D721Med (cell line): ENCODE measurements around the gene REEP3.

Source experiments
- DNase-seq: peaks from one replicate; pipeline ENCODE4 v3.0.0; 2011; ENCODE audit warnings: low spot score; ENCODE audit not compliant: insufficient read length
- FAIRE-seq: peaks from 2 replicates; lab custom pipeline; 2011; peaks lifted over from hg19 to GRCh38; lab: Jason Lieb, UNC
- CTCF ChIP-seq: IDR thresholded peaks from 2 replicates; pipeline ENCODE4 v1.5.1; 2012; ENCODE audit warnings: mild to moderate bottlenecking, control low read depth; ENCODE audit not compliant: insufficient read depth; ENCODE audit errors: missing control alignments

Gene REEP3

GRCh38 chr10:63505562-63505961, 15.6 kb upstream of the REEP3 start:
- FAIRE-seq: no peak
- TF ChIP-seq CTCF: no peak
- no peak for DNase-seq

GRCh38 chr10:63506554-63506953, 14.6 kb upstream of the REEP3 start:
- DNase-seq (no peak), FAIRE-seq (no peak)
- TF ChIP-seq CTCF: no peak

GRCh38 chr10:63515002-63515763, 6.0 kb upstream of the REEP3 start:
- no peak for TF ChIP-seq CTCF
- DNase-seq: no peak
- FAIRE-seq: no peak

- no peak for DNase-seq
- TF ChIP-seq CTCF: no peak
- no peak for FAIRE-seq
Measured at GRCh38 chr10:63516207-63516606, 5.0 kb upstream of the REEP3 start.

GRCh38 chr10:63518690-63519288, 2.4 kb upstream of the REEP3 start:
- no peak for TF ChIP-seq CTCF
- no peak for FAIRE-seq
- DNase-seq: no peak

- no peak for TF ChIP-seq CTCF
- FAIRE-seq (no peak), DNase-seq (peak; percentile 39)
Measured at GRCh38 chr10:63521416-63522276, 445 bp downstream of the REEP3 start.
